ENCODE measurements around the gene ALDH1B1.

The ALDH1B1 gene

DNA sequence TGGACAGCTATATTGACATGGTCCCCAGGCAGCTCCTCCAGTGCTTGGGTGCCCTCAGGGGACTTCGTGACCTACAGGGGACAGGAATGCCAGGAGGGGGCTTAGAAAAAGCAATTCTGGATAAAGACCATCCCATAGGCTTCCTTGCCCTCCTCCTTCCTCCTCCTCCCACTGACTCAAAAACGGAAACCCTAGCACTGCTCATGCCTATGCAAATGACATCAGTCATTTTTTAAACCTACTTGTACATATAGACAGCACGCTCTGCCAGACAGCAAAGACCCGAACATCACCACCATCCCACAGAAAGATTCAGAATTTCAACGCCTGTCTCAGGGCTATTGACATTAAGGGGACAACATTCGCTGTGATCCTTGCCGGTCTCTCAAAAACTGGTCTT, 20.8 kb downstream of the ALDH1B1 start:
- DNase-seq (ENCODE audit: extremely low read depth in 1 of 2, low read depth in 1 of 2), result no peak

DNA sequence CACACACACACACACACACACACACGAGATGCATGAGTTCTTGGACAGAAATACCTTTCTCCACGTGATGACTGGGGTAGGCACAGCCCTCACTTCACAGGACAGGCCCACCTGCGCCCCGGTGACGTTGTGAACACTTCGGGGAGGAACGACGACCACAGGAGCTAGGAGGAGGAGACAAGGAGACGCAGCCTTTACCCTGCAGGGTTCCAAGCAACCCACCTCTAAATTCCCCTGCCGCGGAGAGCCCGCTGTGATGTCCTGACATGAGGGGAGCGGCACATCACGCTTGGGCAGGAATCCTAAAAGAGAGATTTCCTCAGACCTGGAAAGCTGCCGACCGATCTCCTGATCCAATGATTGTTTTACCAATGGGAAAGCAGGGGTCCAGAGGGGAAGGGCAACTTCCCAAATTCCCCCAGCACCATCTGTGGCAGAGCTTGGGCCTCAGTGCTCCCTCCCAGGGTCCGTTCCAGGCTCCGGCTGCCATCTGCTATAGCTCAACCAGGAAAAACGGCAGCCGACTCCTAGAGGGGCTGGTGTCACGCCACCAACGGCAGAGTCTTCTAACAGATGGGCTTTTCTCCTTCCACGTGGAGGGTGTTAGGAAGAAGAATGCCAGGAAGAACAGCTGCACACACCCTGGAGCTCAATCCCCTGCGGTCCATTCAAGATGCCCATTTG, 21.7 kb downstream of the ALDH1B1 start:
- no peak for DNase-seq (ENCODE audit: extremely low read depth in 1 of 2, low read depth in 1 of 2)

GRCh38 chr9:38415856-38416255, 23.4 kb downstream of the ALDH1B1 start:
- no peak for DNase-seq (ENCODE audit: extremely low read depth in 1 of 2, low read depth in 1 of 2)

- DNase-seq (ENCODE audit: extremely low read depth in 1 of 2, low read depth in 1 of 2), result no peak
Observed at GRCh38 chr9:38416461-38416860, 24.0 kb downstream of the ALDH1B1 start.

DNA sequence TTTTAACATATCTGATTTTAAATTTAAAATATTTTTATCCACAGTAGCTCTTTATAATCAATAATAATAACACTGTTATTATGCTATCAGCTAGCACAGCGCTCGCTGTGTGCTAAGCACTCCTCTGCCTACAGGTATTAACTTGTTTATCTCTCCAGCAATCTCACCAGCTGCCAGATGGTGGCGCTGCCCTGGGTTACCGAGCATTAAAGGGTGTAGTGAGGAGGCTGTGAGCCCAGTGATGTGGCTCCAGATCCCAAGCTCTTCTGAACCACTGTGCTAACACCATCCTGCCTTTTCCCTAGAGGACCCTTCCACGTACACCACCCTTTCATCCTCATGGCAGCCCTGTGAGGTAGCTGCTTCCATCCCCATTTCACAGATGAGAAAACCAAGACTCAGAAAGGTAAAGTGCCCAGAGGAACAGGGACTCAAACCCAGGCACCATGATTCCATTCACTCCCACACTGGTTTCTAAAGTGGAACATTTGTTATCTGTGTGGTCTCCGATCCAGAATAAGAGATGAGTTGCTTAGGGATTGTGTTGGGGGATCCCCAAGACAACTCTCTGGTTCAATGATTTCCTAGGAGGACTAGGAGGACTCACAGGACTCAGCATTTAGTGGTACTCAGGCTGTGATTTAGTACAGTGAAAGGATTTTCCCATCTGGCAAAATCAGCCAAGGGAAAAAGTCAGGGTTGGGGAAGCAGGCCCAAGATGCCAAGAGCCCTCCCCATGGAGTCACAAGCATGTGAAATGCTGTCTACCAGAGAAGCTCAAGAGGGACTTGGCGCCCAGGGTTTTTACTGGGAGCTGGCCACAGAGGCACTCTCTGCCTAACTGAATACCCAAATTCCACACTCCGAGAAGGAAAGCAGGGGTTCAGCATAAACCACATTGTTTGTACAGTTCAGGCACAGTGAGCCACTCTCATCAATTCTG, 24.8 kb downstream of the ALDH1B1 start:
- DNase-seq (ENCODE audit: extremely low read depth in 1 of 2, low read depth in 1 of 2), result no peak

GRCh38 chr9:38418366-38418765, 25.9 kb downstream of the ALDH1B1 start:
- no peak for DNase-seq (ENCODE audit: extremely low read depth in 1 of 2, low read depth in 1 of 2)

DNA sequence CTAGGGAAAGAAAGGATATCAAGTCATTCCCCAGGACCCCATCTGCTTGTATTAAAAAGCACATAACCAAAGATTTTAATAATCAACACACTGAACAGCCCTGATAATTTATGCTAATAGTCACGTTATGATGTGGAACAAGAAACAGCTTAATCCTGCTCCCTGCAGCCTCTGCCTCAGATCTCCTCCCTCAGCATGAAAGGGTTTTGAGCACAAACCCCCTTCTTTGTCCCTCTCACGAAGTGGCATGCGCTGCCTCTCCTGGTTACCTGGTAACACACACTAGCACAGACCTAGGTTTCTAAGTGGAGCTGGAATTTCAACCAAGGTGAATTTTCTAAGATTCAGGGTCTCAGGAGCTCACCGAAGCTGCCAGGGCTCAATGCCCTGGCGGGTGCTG, 26.7 kb downstream of the ALDH1B1 start:
- DNase-seq (ENCODE audit: extremely low read depth in 1 of 2, low read depth in 1 of 2), result no peak

DNA sequence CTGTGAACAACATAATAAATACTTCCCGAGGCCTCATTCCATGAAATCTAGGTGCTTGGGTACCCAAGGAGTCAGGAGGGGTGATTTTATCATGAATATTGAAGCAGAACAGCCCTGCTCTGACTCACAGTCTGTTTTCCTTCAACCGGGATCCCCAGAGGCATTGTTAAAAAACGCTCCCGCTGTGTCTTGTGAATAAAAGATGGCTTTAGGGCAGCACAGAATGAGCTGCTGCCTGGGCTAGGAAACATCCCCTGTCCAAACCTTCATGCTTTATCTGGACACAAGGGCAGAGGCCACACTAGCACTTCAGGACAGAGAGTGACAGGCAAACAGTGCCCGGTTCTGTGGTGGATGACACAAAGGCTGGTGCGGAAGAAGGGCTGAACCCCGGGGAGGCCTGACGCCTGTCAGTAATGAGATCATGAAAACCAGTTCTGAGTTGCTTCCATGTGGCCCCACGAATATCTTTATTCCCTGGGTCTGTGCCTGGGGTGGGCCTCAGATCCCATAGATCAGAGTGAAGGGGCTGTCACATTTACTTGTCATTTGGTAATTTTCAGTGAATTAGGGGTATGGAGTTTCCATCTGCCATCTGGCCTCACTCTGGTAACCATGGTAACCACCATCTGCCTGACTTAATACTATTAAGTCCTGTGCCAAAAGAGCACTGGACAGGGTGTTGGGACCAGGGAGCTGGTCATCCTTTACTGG, 29.2 kb downstream of the ALDH1B1 start:
- no peak for DNase-seq (ENCODE audit: extremely low read depth in 1 of 2, low read depth in 1 of 2)

- no peak for DNase-seq (ENCODE audit: extremely low read depth in 1 of 2, low read depth in 1 of 2)
Observed at GRCh38 chr9:38422555-38423260, 30.2 kb downstream of the ALDH1B1 start.

DNA sequence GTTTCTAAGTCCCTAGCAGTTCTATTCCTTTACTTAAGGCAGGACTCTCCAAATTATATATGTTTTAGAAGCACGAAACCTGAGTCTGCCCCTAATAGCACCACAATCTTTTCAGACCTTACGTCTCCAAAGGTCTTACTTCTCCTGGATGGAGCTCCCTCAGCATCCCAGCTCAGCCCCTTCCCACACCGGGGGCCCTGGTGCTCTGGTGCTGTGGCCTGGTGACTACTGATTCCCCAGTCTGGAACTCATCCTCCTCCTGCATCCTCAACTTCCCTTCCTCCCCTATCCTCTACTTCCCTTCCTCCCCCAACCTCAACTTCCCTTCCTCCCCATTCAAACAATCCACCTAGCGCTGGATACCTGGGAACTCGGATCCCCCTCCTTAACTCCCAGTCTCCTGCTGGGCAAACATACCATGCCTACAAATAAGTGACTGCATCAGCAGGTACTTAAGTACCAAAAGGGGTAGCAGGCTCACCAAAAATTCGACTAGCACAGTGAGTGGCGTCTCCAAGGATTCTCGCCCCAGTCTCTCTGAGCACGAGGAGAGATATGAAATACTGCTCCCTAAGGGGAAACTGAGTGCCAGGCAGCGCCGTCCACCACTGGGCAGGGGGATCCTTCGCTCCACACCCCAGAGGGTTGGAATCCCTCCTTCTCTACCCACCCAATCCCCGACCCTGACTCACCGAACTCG, 30.9 kb downstream of the ALDH1B1 start:
- DNase-seq (ENCODE audit: extremely low read depth in 1 of 2, low read depth in 1 of 2), result no peak

- DNase-seq (ENCODE audit: extremely low read depth in 1 of 2, low read depth in 1 of 2), result no peak
Observed at GRCh38 chr9:38423973-38424843, 31.7 kb downstream of the ALDH1B1 start, which contains the start of gene IGFBPL1. Gene IGFBPL1, minus strand, starts transcription at chr9:38424454. Its CDS starts 30 bp downstream, at chr9:38424424.

GRCh38 chr9:38424918-38425317, 32.4 kb downstream of the ALDH1B1 start:
- DNase-seq (ENCODE audit: extremely low read depth in 1 of 2, low read depth in 1 of 2), result no peak

DNA sequence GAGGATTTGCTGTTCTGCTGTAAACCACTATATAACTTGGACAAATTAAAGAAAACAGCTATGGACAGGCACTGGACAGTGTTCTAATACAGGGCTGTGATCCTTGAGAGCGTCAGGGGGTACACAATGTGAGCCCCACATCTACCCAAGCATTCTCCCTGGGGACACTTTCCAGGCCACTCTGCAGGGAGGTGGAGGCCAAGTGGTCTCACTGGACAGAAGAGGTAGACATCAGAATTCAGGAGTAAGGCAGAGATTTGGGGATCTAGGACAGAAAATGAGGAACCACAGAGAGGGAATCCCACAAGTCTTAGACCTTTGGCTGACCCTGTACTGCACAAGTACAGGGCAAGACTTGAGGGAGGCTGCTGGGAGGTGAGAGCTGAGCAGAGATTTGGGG, 35.6 kb downstream of the ALDH1B1 start:
- DNase-seq (ENCODE audit: extremely low read depth in 1 of 2, low read depth in 1 of 2), result no peak

- no peak for DNase-seq (ENCODE audit: extremely low read depth in 1 of 2, low read depth in 1 of 2)
Observed at GRCh38 chr9:38431116-38431515, 38.6 kb downstream of the ALDH1B1 start.

DNA sequence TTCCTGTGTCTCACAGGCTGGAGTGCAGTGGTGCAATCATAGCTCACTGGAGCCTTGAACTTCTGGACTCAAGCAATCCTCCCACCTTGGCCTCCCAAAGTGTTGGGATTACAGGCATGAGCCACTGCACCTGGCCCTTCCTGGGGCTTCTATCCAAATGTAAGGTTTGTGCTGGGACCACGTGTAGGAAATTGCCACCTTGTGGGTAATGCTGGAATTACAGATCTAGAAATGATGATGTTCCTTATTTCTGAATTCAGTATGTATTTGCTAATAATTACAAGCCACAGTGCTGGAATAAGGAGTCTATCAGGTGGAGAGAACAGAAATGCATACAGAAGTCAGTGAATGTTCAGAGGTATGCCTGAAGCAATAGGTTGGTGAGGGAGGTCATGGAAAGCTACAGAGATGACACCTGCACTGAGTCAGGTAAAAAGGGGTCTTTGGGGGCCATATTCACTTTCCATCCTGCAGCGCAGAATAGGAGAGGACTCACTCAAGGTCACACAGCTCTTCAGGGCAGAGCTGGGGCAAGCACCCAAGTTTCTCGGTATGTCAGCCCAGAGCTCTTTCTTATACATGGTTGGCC, 40.5 kb downstream of the ALDH1B1 start:
- no peak for DNase-seq (ENCODE audit: extremely low read depth in 1 of 2, low read depth in 1 of 2)

GRCh38 chr9:38434365-38434764, 41.9 kb downstream of the ALDH1B1 start:
- no peak for DNase-seq (ENCODE audit: extremely low read depth in 1 of 2, low read depth in 1 of 2)

GRCh38 chr9:38434853-38435252, 42.4 kb downstream of the ALDH1B1 start:
- no peak for DNase-seq (ENCODE audit: extremely low read depth in 1 of 2, low read depth in 1 of 2)

GRCh38 chr9:38435521-38435920, 43.0 kb downstream of the ALDH1B1 start:
- no peak for DNase-seq (ENCODE audit: extremely low read depth in 1 of 2, low read depth in 1 of 2)

DNA sequence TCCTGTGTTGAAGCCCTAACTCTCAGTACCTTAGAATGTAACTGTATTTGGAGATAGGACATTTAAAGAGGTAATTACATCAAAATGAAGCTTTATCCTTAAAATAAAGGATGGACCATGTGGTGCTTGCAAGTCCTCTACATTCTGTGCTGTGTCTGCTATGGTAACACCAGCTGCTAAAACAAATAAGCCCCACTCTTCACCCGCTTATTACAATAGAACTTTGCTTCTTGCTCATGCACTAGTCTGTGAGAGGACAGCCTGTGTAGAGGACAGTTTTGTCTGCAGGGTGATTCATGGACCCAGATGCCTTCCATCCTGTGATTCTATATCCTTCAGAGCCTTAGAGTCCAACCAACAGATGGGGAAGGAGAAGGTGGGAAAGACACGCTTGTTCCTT, 44.2 kb downstream of the ALDH1B1 start:
- DNase-seq (ENCODE audit: extremely low read depth in 1 of 2, low read depth in 1 of 2), result no peak
